GM12878 (cell line): Measurements from ENCODE around the gene COG1. TPM values are rescaled to one million over a fixed set of nuclear protein-coding genes. Genes with fewer than 3 reads are reported as not detected.

Experiments
- ATAC-seq: fragments of 200-7000 bp; cut with Tn5 transposase; 3 replicates; pipeline ENCODE4 v1.9.1; 2020; ENCODE audit warnings: mild to moderate bottlenecking, moderate library complexity
- BruUV-seq: library from RNA; stranded (reverse); fragments of 400-500 nt; replicated peaks from 2 replicates; lab custom pipeline; 2021; lab: Mats Ljungman, UMichigan
- CTCF ChIA-PET: fragments of 300-600 bp; sonication (Branson Sonifier 250); formaldehyde crosslinking; extraction: SDS; loops from one replicate; lab custom pipeline; 2021; ENCODE audit warnings: inconsistent platforms; lab: Yijun Ruan, JAX
- POLR2A ChIA-PET: fragments of 350-600 bp; formaldehyde crosslinking; extraction: SDS; loops from one replicate; lab custom pipeline; 2021; ENCODE audit warnings: inconsistent platforms; lab: Charles Lee
- RAD21 ChIA-PET: fragments of 300-600 bp; sonication (Branson Sonifier 250); formaldehyde crosslinking; loops from one replicate; lab custom pipeline; 2023; ENCODE audit warnings: antibody characterized with exemption; ENCODE audit not compliant: unreplicated experiment; lab: Charles Lee
- SMC1A ChIA-PET: fragments of 300-600 bp; sonication (Branson Sonifier 250); formaldehyde crosslinking; loops from one replicate; lab custom pipeline; 2023; ENCODE audit not compliant: unreplicated experiment, uncharacterized antibody; lab: Charles Lee
- DNase-seq: peaks from one replicate; pipeline ENCODE4 v3.0.0-alpha.2; 2011; ENCODE audit warnings: low read depth, low spot score
- FAIRE-seq: peaks from 3 replicates; lab custom pipeline; 2011; peaks lifted over from hg19 to GRCh38; lab: Jason Lieb, UNC
- H2AFZ ChIP-seq: 2 replicates; pipeline ENCODE4 v1.6.0; 2011; ENCODE audit warnings: low read depth, low read length, control low read depth; ENCODE audit not compliant: control insufficient read depth
- H3K27ac ChIP-seq: 2 replicates; pipeline ENCODE4 v1.5.1; 2011; ENCODE audit warnings: control low read depth; ENCODE audit not compliant: control insufficient read depth, insufficient read depth
- H3K27me3 ChIP-seq, 2 experiments: replicated peaks in 1 of 2; 2 replicates each; pipeline versions ENCODE4 v1.6.0 to v1.6.1; 2011; ENCODE audit warnings: low read length in 1 of 2; ENCODE audit not compliant: control insufficient read depth in 2 of 2, insufficient read depth in 2 of 2
- H3K36me3 ChIP-seq, 2 experiments: 2 replicates each; pipeline ENCODE4 v1.5.1; 2011; ENCODE audit warnings: low read length in 1 of 2; ENCODE audit not compliant: control insufficient read depth in 2 of 2, insufficient read depth in 2 of 2
- H3K4me1 ChIP-seq: 2 replicates; pipeline ENCODE4 v1.6.1; 2011; ENCODE audit warnings: mild to moderate bottlenecking, low read length, moderate library complexity, mixed read lengths; ENCODE audit not compliant: control insufficient read depth, insufficient read depth
- H3K4me2 ChIP-seq: 2 replicates; pipeline ENCODE4 v1.6.0; 2011; ENCODE audit warnings: control low read depth; ENCODE audit not compliant: control insufficient read depth, insufficient read depth
- H3K4me3 ChIP-seq: fragments of 200-600 bp; sonication (generic); 2 replicates; pipeline ENCODE4 v1.5.1; 2016
- H3K79me2 ChIP-seq: 2 replicates; pipeline ENCODE4 v1.6.0; 2011; ENCODE audit warnings: low read length; ENCODE audit not compliant: control insufficient read depth, insufficient read depth
- H3K9ac ChIP-seq: 2 replicates; pipeline ENCODE4 v1.8.0; 2011; ENCODE audit warnings: low read length, control low read depth, mixed read lengths; ENCODE audit not compliant: control insufficient read depth, insufficient read depth
- H3K9me3 ChIP-seq: replicated peaks from 3 replicates; pipeline ENCODE4 v1.5.1; 2011; ENCODE audit warnings: mild to moderate bottlenecking, low read length; ENCODE audit not compliant: control insufficient read depth, insufficient read depth
- H4K20me1 ChIP-seq: 2 replicates; pipeline ENCODE4 v1.6.0; 2011; ENCODE audit not compliant: control insufficient read depth, insufficient read depth
- EED ChIP-seq: sonication (generic); IDR thresholded peaks from 2 replicates; pipeline ENCODE4 v1.6.1; 2016; ENCODE audit warnings: antibody characterized with exemption, low read depth
- HDGF ChIP-seq: fragments of 450-650 bp; IDR thresholded peaks from 2 replicates; pipeline ENCODE4 v1.6.1; 2016; ENCODE audit warnings: antibody characterized with exemption
- NR2C1 ChIP-seq: fragments of 450-650 bp; IDR thresholded peaks from 2 replicates; pipeline ENCODE4 v1.6.1; 2017; ENCODE audit warnings: antibody characterized with exemption, mild to moderate bottlenecking, moderate library complexity
- POLR2A ChIP-seq: IDR thresholded peaks from 2 replicates; pipeline ENCODE4 v1.6.1; 2011; ENCODE audit warnings: low read depth, mild to moderate bottlenecking, low read length
- POLR2AphosphoS2 ChIP-seq: IDR thresholded peaks from 2 replicates; pipeline ENCODE4 v1.6.1; 2011; ENCODE audit warnings: low read depth, mild to moderate bottlenecking, low read length, improper control_type of control experiment, moderate library complexity
- RBBP5 ChIP-seq: fragments of 200-600 bp; sonication (generic); conservative IDR thresholded peaks from 2 replicates; pipeline ENCODE4 v1.6.1; 2016
- SIN3A ChIP-seq: IDR thresholded peaks from 2 replicates; pipeline ENCODE4 v1.6.1; 2012; ENCODE audit warnings: low read depth, low read length, improper control_type of control experiment
- SUPT20H ChIP-seq: IDR thresholded peaks from 2 replicates; pipeline ENCODE4 v1.6.1; 2011; ENCODE audit warnings: low read depth, mild to moderate bottlenecking, low read length, moderate library complexity, borderline replicate concordance; ENCODE audit not compliant: control insufficient read depth
- ZZZ3 ChIP-seq: IDR thresholded peaks from 2 replicates; pipeline ENCODE4 v1.6.1; 2011; ENCODE audit warnings: low read depth; ENCODE audit not compliant: control insufficient read depth, insufficient read length
- WGBS: methylation state at CpG from one replicate; pipeline ENCODE4 v1.1.6; 2016; ENCODE audit warnings: low lambda C conversion rate; ENCODE audit not compliant: insufficient replicate concordance, insufficient coverage; ENCODE audit errors: missing lambda C conversion rate; 5-methylcytosine and 5-hydroxymethylcytosine counted together
- in situ Hi-C: fragments of 300-500 bp; cut with MboI; formaldehyde crosslinking; loops from 9 replicates; pipeline ENCODE4 v1.14.3; 2018; ENCODE audit warnings: mixed read lengths
- intact Hi-C: fragments of 100-400 bp; cut with micrococcal nuclease; formaldehyde crosslinking; loops from one replicate; pipeline ENCODE4 v1.14.2; 2022; ENCODE audit not compliant: unreplicated experiment
- polyA plus RNA-seq, 11 experiments: library from polyadenylated mRNA; depleted of rRNA in 4 of 11; unstranded in 6 of 11; stranded (reverse) in 5 of 11; fragments of >200 nt; fragmentation: Nextera tagmentation in 4 of 11; fragmentation: Illumina TruSeq in 1 of 11; extraction: Ambion mirVana in 4 of 11; extraction: Trizol in 1 of 11; gene quantifications; 1 replicate in 1 of 11; 2 replicates in 10 of 11; pipeline versions ENCODE4 v1.2.1 to v1.2.3, GENCODE V29; 2011 to 2016; ENCODE audit warnings: inconsistent platforms in 2 of 11, missing spikeins in 2 of 11, low read depth in 1 of 11
- total RNA-seq, 4 experiments: library from RNA; depleted of rRNA in 3 of 4; stranded (reverse); fragments of >200 nt in 3 of 4; fragmentation: Illumina TruSeq in 1 of 4; extraction: Trizol in 1 of 4; gene quantifications; 2 replicates each; pipeline versions ENCODE4 v1.2.1 to v1.2.3, GENCODE V29; 2013 to 2021
- TF ChIP-seq, protein P1 (sequence below): fragments of 450-650 bp; IDR thresholded peaks from 2 replicates; pipeline ENCODE4 v1.6.1; 2017; ENCODE audit warnings: mild to moderate bottlenecking, moderate library complexity
- TF ChIP-seq, protein P2 (sequence below): IDR thresholded peaks from 2 replicates; pipeline ENCODE4 v1.6.1; 2012; ENCODE audit warnings: mild to moderate bottlenecking, low read depth, low read length
- TF ChIP-seq, protein P3 (sequence below): fragments of 450-650 bp; IDR thresholded peaks from 2 replicates; pipeline ENCODE4 v1.6.1; 2018; ENCODE audit warnings: mild to moderate bottlenecking, low read depth, moderate library complexity; ENCODE audit not compliant: partially characterized antibody

The COG1 gene
- total and polyA plus RNA-seq, 10 of the 15 experiments (the other 5 are each of a cell fraction or from before 2014, with no cell fraction given), result 10.5 to 24.1 (median 18.1) TPM

DNA sequence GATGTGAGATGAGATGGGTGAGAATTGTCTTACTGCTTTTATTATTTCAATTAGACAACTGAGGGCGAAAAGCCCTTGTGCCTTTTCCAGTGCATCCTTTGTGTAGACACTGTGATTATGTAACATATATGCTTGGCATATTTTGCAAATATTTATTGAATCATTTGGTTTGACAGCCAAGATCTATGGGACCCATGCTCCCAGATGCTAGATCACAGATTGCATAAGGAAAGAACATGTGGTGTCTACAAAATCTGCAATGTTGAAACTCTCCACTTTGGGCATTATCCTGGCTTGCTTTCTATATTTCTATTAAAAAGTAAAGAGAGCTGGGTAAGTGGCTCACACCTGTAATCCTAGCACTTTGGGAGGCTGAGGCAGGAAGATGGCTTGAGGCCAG is 4.8 kb upstream of the COG1 start:
- SMC1A ChIA-PET, result interaction anchor here (0.6 to 9.2 kb wide), 6 partner anchors 21 to 462 kb away, joined by 3 to 134 read pairs (median 12); no protein-coding TSS in a partner anchor
- H2AFZ ChIP-seq, result no peak overlapping the region
- no peak overlapping the region for H3K9ac ChIP-seq
- no peak for ATAC-seq
- no peak overlapping the region for H3K4me3 ChIP-seq
- no peaks in the 10 kb centered on the region for H3K27me3 ChIP-seq
- no peaks in the 10 kb centered on the region for H3K36me3 ChIP-seq
- 100% methylated on average over 1 of the region's 1 CpG for WGBS
- H3K27ac ChIP-seq, result no peak overlapping the region
- FAIRE-seq, result no peak
- CTCF ChIA-PET, result interaction anchor here (0.9 to 14.4 kb wide), 10 partner anchors 8 to 629 kb away, joined by 3 to 219 read pairs (median 8); no protein-coding TSS in a partner anchor
- POLR2A ChIA-PET, result interaction anchor here (0.7 kb wide), 1 partner anchor 460 kb away, joined by 3 read pairs; no protein-coding TSS in a partner anchor
- in situ Hi-C loops (loop anchor here (5.0 kb wide), 2 partner anchors 201 to 461 kb away; no protein-coding TSS in a partner anchor), intact Hi-C loops (loop anchor here (2.0 kb wide), 1 partner anchor 627 kb away; no protein-coding TSS in a partner anchor)
- H3K79me2 ChIP-seq, result peaks cover 6% of the 10 kb centered on the region
- no peaks in the 10 kb centered on the region for H3K9me3 ChIP-seq
- H4K20me1 ChIP-seq, result no peaks in the 10 kb centered on the region
- H3K4me1 ChIP-seq, result no peaks in the 10 kb centered on the region
- no TSS peak for BruUV-seq
- no peak overlapping the region for H3K4me2 ChIP-seq
- RAD21 ChIA-PET, result interaction anchor here (0.8 to 6.2 kb wide), 4 partner anchors 9 to 631 kb away, joined by 3 to 137 read pairs (median 26); no protein-coding TSS in a partner anchor
- no peak for DNase-seq
- TF ChIP-seq, protein P1, sequence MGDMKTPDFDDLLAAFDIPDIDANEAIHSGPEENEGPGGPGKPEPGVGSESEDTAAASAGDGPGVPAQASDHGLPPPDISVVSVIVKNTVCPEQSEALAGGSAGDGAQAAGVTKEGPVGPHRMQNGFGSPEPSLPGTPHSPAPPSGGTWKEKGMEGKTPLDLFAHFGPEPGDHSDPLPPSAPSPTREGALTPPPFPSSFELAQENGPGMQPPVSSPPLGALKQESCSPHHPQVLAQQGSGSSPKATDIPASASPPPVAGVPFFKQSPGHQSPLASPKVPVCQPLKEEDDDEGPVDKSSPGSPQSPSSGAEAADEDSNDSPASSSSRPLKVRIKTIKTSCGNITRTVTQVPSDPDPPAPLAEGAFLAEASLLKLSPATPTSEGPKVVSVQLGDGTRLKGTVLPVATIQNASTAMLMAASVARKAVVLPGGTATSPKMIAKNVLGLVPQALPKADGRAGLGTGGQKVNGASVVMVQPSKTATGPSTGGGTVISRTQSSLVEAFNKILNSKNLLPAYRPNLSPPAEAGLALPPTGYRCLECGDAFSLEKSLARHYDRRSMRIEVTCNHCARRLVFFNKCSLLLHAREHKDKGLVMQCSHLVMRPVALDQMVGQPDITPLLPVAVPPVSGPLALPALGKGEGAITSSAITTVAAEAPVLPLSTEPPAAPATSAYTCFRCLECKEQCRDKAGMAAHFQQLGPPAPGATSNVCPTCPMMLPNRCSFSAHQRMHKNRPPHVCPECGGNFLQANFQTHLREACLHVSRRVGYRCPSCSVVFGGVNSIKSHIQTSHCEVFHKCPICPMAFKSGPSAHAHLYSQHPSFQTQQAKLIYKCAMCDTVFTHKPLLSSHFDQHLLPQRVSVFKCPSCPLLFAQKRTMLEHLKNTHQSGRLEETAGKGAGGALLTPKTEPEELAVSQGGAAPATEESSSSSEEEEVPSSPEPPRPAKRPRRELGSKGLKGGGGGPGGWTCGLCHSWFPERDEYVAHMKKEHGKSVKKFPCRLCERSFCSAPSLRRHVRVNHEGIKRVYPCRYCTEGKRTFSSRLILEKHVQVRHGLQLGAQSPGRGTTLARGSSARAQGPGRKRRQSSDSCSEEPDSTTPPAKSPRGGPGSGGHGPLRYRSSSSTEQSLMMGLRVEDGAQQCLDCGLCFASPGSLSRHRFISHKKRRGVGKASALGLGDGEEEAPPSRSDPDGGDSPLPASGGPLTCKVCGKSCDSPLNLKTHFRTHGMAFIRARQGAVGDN, result no peak
- no peak for TF ChIP-seq ZZZ3
- TF ChIP-seq, protein P2, sequence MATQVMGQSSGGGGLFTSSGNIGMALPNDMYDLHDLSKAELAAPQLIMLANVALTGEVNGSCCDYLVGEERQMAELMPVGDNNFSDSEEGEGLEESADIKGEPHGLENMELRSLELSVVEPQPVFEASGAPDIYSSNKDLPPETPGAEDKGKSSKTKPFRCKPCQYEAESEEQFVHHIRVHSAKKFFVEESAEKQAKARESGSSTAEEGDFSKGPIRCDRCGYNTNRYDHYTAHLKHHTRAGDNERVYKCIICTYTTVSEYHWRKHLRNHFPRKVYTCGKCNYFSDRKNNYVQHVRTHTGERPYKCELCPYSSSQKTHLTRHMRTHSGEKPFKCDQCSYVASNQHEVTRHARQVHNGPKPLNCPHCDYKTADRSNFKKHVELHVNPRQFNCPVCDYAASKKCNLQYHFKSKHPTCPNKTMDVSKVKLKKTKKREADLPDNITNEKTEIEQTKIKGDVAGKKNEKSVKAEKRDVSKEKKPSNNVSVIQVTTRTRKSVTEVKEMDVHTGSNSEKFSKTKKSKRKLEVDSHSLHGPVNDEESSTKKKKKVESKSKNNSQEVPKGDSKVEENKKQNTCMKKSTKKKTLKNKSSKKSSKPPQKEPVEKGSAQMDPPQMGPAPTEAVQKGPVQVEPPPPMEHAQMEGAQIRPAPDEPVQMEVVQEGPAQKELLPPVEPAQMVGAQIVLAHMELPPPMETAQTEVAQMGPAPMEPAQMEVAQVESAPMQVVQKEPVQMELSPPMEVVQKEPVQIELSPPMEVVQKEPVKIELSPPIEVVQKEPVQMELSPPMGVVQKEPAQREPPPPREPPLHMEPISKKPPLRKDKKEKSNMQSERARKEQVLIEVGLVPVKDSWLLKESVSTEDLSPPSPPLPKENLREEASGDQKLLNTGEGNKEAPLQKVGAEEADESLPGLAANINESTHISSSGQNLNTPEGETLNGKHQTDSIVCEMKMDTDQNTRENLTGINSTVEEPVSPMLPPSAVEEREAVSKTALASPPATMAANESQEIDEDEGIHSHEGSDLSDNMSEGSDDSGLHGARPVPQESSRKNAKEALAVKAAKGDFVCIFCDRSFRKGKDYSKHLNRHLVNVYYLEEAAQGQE, result no peak
- TF ChIP-seq POLR2AphosphoS2, result no peak
- no peak for TF ChIP-seq HDGF
- TF ChIP-seq NR2C1, result no peak
- no peak for TF ChIP-seq SUPT20H
- no peak for TF ChIP-seq RBBP5
- TF ChIP-seq POLR2A, result no peak
- no peak for TF ChIP-seq EED
- no peak for TF ChIP-seq SIN3A
- TF ChIP-seq, protein P3, sequence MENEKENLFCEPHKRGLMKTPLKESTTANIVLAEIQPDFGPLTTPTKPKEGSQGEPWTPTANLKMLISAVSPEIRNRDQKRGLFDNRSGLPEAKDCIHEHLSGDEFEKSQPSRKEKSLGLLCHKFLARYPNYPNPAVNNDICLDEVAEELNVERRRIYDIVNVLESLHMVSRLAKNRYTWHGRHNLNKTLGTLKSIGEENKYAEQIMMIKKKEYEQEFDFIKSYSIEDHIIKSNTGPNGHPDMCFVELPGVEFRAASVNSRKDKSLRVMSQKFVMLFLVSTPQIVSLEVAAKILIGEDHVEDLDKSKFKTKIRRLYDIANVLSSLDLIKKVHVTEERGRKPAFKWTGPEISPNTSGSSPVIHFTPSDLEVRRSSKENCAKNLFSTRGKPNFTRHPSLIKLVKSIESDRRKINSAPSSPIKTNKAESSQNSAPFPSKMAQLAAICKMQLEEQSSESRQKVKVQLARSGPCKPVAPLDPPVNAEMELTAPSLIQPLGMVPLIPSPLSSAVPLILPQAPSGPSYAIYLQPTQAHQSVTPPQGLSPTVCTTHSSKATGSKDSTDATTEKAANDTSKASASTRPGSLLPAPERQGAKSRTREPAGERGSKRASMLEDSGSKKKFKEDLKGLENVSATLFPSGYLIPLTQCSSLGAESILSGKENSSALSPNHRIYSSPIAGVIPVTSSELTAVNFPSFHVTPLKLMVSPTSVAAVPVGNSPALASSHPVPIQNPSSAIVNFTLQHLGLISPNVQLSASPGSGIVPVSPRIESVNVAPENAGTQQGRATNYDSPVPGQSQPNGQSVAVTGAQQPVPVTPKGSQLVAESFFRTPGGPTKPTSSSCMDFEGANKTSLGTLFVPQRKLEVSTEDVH, result no peak
